Immature natural killer cell (primary cell): ENCODE measurements around the gene MYH11. TPM values are rescaled to one million over a fixed set of nuclear protein-coding genes. Genes with fewer than 3 reads are reported as not detected.
"Not testable (repeated sequence)": the region's sequence is repeated elsewhere in the genome, so short reads cannot be mapped to it uniquely, and the experiment has no call there.

Experiments
- DNase-seq, 3 donors: peaks; one replicate each; pipeline ENCODE4 v3.0.0; 2022; ENCODE audit warnings: mixed read lengths in 1 of 3
- H3K27ac Mint-ChIP-seq, 6 donors: one replicate each; pipeline ENCODE4 v1.8.0; 2020; ENCODE audit warnings: mixed read lengths in 6 of 6, mild to moderate bottlenecking in 5 of 6, inconsistent platforms in 4 of 6, moderate library complexity in 3 of 6
- H3K27me3 Mint-ChIP-seq, 3 donors: one replicate each; pipeline ENCODE4 v1.8.0; 2020 to 2021; ENCODE audit warnings: low read depth in 3 of 3, mild to moderate bottlenecking in 3 of 3, mixed read lengths in 3 of 3, moderate library complexity in 3 of 3, inconsistent platforms in 1 of 3
- H3K36me3 Mint-ChIP-seq, 3 donors: one replicate each; pipeline ENCODE4 v1.8.0; 2020; ENCODE audit warnings: mixed read lengths in 3 of 3, inconsistent platforms in 2 of 3, mild to moderate bottlenecking in 2 of 3
- H3K4me1 Mint-ChIP-seq, 2 donors: one replicate each; pipeline ENCODE4 v1.8.0; 2020; ENCODE audit warnings: inconsistent platforms in 2 of 2, mild to moderate bottlenecking in 2 of 2, mixed read lengths in 2 of 2, moderate library complexity in 1 of 2
- H3K4me3 Mint-ChIP-seq, 5 donors: one replicate each; pipeline ENCODE4 v1.8.0; 2020; ENCODE audit warnings: mild to moderate bottlenecking in 5 of 5, mixed read lengths in 5 of 5, inconsistent platforms in 3 of 5, moderate library complexity in 3 of 5
- H3K9me3 Mint-ChIP-seq, 6 donors: one replicate each; pipeline ENCODE4 v1.8.0; 2020; ENCODE audit warnings: mild to moderate bottlenecking in 6 of 6, mixed read lengths in 6 of 6, inconsistent platforms in 4 of 6, moderate library complexity in 3 of 6
- polyA plus RNA-seq, 3 donors: library from polyadenylated mRNA; unstranded; fragments of 300-500 nt; fragmentation: Illumina TruSeq; gene quantifications; one replicate each; pipeline ENCODE4 v1.2.3, GENCODE V29; 2021

Gene MYH11
- polyA plus RNA-seq, 3 donors from 2014 or later = 0.32 to 1.6 TPM; not detected in 1

DNA sequence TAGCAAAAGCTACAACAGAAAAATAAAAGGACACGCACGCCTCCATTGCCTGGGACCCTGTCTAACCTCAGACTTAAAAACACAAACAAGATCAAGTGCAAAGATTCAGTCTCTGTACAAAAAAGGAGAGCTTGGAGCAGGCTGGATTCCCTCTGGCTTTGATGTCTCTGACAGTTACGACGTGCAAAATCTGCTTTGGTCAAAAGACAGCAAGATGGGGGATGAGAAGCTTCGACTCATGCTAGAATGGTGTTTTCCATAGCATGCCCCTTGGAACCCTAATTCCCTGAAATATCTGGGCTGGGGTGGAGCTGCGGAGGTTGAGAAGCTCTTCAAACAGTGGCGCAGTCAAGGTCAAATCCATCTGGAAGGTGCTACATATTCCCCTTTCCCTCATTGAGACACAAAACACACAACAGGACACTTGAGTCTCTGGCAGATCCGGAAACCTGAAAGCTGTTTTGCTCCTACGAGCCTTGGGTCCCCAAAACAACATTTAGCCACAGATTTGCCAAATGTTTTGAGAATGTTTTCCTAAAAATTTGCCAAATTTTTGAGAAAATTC lies 9.1 kb downstream of the MYH11 start:
- no peaks in the 10 kb centered on the region for H3K36me3 Mint-ChIP-seq
- H3K9me3 Mint-ChIP-seq = no peaks in the 10 kb centered on the region
- peaks cover 0 to 7% (median 1%) of the 10 kb centered on the region in 3 donors for H3K27me3 Mint-ChIP-seq
- no peak overlapping the region for H3K27ac Mint-ChIP-seq
- H3K4me1 Mint-ChIP-seq = no peaks in the 10 kb centered on the region
- H3K4me3 Mint-ChIP-seq = no peak overlapping the region
- DNase-seq = no peak

DNA sequence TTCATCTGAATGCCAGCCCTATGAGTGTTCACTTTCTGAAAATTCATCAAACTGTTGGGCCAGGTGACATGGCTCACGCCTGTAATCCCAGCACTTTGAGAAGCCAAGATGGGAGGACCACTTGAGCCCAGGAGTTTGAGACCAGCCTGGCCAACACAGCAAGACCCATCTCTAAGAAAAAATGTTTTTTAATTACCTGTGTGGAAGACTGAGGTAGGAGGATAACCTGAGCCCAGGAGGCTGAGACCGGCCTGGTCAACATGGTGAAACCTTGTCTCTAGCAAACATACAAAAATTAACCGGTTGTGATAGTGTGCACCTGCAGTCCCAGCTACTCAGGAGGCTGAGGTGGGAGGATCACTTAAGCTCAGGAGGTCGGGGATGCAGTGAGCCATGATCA lies 10.3 kb downstream of the MYH11 start:
- no peaks in the 10 kb centered on the region for H3K4me1 Mint-ChIP-seq
- no peaks in the 10 kb centered on the region for H3K36me3 Mint-ChIP-seq
- no peak for DNase-seq
- H3K4me3 Mint-ChIP-seq = no peak overlapping the region
- peaks cover 2 to 7% (median 2%) of the 10 kb centered on the region in 3 donors for H3K27me3 Mint-ChIP-seq
- no peaks in the 10 kb centered on the region for H3K9me3 Mint-ChIP-seq
- H3K27ac Mint-ChIP-seq = no peak overlapping the region

DNA sequence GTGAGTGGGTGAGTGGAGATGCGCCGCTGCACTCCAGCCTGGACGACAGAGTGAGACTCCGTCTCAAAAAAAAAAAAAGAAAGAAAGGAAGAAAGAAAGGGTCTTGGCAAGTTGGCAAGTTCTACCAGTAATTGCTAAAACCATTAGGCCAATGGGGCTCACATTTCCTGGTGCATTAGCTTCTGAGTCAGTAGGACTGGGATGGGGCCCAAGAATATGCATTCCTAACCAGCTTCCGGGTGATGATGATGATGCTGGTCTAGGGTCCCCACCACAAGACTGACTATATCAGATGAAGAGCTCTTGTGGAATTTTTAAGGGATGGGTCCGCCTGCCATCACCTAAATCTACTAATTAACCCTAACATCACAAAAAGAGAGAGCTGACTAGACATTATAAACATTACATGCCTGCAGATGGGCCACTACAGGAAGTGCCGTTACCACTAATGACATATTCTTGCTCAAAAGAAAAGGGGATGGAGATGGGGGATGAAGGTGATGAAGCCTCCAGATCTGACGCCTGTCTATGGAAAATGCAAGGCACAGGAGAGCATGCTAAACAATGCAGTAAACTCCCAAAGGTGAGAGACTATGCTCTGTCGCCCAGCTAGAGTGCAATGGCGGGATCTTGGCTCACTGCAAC lies 13.1 kb downstream of the MYH11 start:
- no peak for DNase-seq
- Mint-ChIP-seq H3K36me3 (no peaks in the 10 kb centered on the region), H3K9me3 (no peaks in the 10 kb centered on the region), H3K27me3 (peaks cover 2 to 6% (median 4%) of the 10 kb centered on the region in 3 donors), H3K27ac (no peak overlapping the region), H3K4me1 (no peaks in the 10 kb centered on the region), H3K4me3 (no peak overlapping the region)

DNA sequence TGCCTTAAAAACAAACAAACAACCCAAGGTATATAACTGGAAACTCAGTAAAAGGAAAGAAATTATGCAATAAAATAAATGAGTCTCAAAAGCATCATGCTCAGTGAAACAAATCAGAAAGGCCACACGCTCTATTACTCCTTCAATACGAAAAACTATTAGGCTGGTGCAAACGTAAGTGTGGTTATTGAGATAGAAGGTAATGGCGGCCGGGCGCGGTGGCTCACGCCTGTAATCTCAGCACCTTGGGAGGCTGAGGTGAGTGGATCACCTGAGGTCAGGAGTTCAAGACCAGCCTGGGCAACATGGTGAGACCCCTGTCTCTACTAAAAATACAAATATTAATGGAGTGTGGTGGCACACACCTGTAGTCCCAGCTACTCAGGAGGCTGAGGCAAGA lies 17.6 kb downstream of the MYH11 start:
- not testable (repeated sequence) for H3K4me3 Mint-ChIP-seq, H3K27ac Mint-ChIP-seq, H3K36me3 Mint-ChIP-seq, H3K9me3 Mint-ChIP-seq, DNase-seq, H3K4me1 Mint-ChIP-seq, H3K27me3 Mint-ChIP-seq

DNA sequence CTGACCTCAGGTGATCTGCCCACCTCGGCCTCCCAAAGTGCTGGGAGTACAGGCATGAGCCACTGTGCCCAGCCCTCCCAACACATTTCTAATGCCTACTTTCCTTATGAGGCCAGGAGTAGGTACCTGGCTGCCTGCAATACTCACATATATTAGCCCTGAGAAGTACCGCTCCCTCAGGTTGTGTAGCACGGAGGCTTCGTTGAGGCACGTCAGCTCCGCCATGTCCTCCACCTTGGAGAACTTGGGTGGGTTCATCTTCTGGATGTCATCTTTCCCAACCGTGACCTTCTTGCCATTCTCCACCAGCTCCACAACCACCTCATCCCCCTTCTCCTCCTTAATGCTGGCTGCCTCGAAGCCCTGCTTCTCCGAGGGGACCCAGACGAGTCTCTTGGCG lies 19.1 kb downstream of the MYH11 start:
- DNase-seq = no peak
- Mint-ChIP-seq H3K27ac (no peak overlapping the region), H3K4me1 (no peaks in the 10 kb centered on the region), H3K27me3 (peaks cover 2 to 5% (median 4%) of the 10 kb centered on the region in 3 donors), H3K9me3 (no peaks in the 10 kb centered on the region), H3K36me3 (no peaks in the 10 kb centered on the region), H3K4me3 (no peak overlapping the region)

DNA sequence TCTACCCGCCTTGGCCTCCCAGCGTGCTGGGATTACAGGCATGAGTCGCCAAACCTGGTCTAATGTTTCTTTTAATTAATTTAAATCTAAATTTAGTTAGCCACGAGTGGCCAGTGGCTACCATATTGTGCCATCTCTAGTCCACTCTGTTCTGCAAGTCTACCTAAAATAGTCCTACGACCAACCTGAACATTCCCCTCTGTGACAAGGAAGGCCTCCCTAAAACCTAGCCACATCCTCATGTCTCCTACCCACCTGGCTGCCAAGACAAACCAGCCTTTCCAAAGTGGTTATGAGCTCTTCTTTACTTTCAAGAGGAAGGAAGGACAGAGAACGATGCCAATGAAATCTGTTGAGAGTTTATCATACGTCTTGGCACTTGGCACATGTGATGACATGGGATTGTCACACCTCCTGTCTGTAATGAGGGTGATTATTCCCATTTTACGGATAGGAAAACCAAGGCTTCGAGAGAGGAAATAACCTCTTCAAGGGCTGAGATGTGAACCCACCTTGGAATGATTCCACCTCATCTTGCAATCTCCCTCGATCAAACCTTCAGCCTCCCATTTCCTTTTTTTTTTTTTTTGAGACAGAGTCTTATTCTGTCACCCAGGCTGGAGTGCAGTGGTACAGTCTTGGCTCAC lies 19.7 kb downstream of the MYH11 start:
- H3K27me3 Mint-ChIP-seq = peaks cover 2 to 5% (median 4%) of the 10 kb centered on the region in 3 donors
- no peak for DNase-seq
- H3K27ac Mint-ChIP-seq = no peak overlapping the region
- H3K4me1 Mint-ChIP-seq = no peaks in the 10 kb centered on the region
- H3K4me3 Mint-ChIP-seq = no peak overlapping the region
- H3K9me3 Mint-ChIP-seq = no peaks in the 10 kb centered on the region
- H3K36me3 Mint-ChIP-seq = no peaks in the 10 kb centered on the region

DNA sequence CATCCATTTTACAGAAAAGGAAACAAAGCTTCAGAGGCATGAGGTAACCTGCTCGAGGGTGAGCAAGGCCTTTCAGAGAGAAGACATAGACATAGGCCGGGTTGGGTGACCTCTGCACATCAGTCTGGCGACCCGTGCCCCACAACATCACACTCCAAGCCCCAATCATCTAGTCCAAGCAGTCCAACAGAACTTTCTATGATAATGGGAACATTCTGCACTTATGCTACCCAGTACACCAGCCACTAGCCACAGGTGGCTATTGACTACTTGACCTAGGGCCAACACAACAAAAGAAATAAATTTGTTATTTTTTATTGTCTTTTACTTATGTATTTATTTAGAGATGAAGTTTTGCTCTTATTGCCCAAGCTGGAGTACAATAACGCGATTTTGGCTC lies 20.8 kb downstream of the MYH11 start:
- H3K4me3 Mint-ChIP-seq = no peak overlapping the region
- no peaks in the 10 kb centered on the region for H3K9me3 Mint-ChIP-seq
- DNase-seq = no peak

DNA sequence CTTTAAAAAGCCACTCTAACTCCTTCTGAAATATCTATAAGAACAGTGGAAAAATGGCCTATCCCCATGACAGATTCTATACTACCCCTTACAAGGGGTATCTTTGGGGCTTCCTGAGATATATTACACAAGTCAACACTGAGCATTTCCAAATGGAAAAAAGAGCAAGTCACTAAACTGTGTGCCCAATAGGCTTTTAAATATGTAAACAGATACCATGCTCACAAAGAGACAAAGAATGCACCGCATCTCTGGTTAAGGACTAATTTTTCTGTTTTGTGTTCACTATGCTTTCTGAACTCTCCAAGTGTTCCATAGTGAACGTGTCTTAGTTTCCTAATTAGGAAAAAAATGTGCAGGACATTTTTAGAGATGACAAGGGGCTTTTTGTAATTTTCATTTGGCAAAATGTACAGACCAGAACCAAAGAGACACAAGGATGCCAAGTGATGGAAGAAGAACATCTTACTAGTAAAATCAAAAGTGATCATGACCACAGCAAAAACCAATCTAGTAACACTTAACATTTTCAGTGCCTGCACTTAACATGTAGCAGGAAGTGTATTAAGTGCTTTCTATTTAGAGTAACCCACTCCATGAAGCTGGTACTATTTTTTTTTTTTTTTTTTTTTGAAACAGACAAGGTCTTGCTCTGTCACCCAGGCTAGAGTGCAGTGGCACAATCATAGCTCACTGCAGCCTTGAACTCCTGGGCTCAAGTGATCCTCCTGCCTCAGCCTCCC lies 21.5 kb downstream of the MYH11 start:
- H3K36me3 Mint-ChIP-seq = no peaks in the 10 kb centered on the region
- no peak for DNase-seq
- H3K4me3 Mint-ChIP-seq = no peak overlapping the region
- H3K27ac Mint-ChIP-seq = no peak overlapping the region
- no peaks in the 10 kb centered on the region for H3K9me3 Mint-ChIP-seq
- no peaks in the 10 kb centered on the region for H3K4me1 Mint-ChIP-seq
- peaks cover 1 to 4% (median 2%) of the 10 kb centered on the region in 3 donors for H3K27me3 Mint-ChIP-seq

More for the DNA sequence above, 20.8 kb downstream of the MYH11 start:
- Mint-ChIP-seq H3K4me1 (no peaks in the 10 kb centered on the region), H3K27me3 (peaks cover 1 to 4% (median 2%) of the 10 kb centered on the region in 3 donors), H3K27ac (no peak overlapping the region), H3K36me3 (no peaks in the 10 kb centered on the region)

DNA sequence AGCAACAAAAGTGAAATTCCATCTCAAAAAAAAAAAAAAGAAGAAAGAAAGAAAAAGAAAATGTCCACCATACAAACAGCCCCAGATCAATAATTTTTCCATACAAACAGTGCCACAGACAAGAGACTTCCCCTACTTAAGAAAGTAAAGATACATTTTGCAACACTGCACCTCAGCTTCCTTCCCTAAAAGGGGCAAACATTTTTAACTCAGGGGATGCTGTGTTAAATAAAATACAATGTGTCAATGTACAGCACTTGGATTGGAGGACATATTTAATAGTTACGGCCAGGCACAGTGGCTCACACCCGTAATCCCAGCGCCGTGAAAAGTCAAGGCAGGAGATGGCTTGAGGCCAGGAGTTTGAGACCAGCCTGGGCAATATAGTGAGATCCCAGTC lies 22.3 kb downstream of the MYH11 start:
- Mint-ChIP-seq H3K4me3 (no peak overlapping the region), H3K4me1 (no peaks in the 10 kb centered on the region), H3K27ac (no peak overlapping the region), H3K9me3 (no peaks in the 10 kb centered on the region), H3K36me3 (no peaks in the 10 kb centered on the region), H3K27me3 (peaks cover 1 to 4% (median 2%) of the 10 kb centered on the region in 3 donors)
- DNase-seq = no peak

DNA sequence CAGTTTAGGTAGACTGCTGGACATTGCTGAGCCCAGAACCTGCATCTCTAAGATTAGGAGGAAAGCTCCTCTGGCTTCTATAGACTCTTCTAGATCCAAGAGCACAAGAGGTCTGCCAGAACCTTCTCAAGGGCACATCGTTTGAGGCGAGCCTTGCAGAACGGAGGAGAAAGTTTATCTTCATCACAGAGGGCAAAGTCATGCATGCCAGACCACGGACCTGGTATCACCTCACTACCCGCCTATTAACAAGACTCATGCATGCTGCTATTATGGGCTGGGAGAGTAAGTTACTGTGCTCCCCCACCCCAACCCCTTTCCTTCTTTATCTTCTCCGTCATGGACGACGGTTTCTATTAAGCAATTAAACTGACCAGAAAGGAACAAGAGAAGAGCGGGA lies 23.3 kb downstream of the MYH11 start:
- Mint-ChIP-seq H3K4me1 (no peaks in the 10 kb centered on the region), H3K27me3 (peaks cover 0 to 4% (median 1%) of the 10 kb centered on the region in 3 donors), H3K36me3 (no peaks in the 10 kb centered on the region), H3K4me3 (no peak overlapping the region), H3K9me3 (no peaks in the 10 kb centered on the region), H3K27ac (no peak overlapping the region)
- no peak for DNase-seq

DNA sequence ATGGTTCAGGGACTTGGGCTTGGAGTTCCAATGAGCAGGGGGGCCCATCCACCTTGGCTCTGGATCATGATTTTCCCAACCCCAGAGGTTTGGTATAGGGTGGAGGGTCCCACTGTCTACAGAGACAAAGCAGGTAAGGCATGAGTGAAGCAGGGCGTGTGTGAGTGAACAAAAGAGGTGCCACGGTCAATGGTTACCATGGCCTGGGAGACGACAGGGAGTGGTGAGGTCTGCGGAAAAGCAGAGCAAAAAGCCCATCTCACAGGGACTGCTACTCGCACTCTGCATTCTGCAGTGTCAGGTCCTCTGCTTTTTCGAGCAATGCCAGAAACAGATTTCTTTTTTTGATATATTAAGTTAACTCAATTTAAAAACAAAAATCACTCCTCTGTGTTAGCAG lies 24.6 kb downstream of the MYH11 start:
- H3K27ac Mint-ChIP-seq = no peak overlapping the region
- no peaks in the 10 kb centered on the region for H3K9me3 Mint-ChIP-seq
- no peaks in the 10 kb centered on the region for H3K36me3 Mint-ChIP-seq
- H3K4me1 Mint-ChIP-seq = no peaks in the 10 kb centered on the region
- DNase-seq = no peak
- H3K27me3 Mint-ChIP-seq = peaks cover 0 to 4% (median 1%) of the 10 kb centered on the region in 3 donors
- H3K4me3 Mint-ChIP-seq = no peak overlapping the region

DNA sequence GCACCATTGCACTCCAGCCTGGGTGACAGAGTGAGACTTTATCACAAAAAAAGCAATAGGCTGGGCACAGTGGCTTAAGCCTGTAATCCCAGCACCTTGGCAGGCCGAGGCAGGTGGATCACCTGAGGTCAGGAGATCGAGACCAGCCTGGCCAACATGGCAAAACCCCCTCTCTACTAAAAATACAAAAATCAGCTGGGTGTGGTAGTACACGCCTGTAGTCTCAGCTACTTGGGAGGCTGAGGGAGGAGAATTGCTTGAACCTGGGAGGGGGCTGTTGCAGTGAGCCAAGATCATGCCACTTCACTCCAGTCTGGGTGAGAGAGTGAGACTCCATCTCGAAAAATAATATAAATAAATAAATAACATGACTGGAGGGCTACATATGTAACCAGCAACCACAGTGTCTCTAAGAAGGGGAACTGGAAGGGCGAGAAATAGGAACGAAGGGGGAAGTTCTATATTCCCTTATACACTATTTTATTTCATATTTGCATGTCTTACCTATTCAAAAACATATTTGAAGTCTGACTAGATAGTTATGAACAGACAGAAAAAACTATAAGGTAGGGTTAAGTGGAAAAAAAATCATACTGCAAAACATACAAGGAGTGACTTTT lies 25.9 kb downstream of the MYH11 start:
- no peak overlapping the region for H3K4me3 Mint-ChIP-seq

DNA sequence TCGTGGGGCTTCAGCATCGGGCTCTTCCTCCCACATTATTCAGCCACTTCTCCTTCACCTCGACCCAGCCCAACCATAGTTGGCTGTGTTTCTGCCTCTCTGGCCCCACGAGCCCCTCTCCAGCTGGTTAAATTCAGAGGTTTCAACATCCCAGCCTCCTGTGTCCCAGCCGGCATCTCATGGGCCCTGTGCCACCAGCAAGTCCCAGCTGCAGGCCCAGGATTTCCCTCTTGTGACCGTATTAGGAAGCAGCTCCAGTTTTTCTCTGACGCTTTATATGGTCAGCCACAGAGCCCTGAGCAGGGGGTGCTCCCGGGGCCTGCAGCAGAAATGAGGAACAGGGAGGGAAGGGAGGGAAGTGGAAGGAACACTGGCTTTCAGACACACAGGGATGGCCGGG lies 27.4 kb downstream of the MYH11 start:
- no peaks in the 10 kb centered on the region for H3K4me1 Mint-ChIP-seq
- no peaks in the 10 kb centered on the region for H3K36me3 Mint-ChIP-seq
- no peak overlapping the region for H3K4me3 Mint-ChIP-seq
- no peak overlapping the region for H3K27ac Mint-ChIP-seq
- DNase-seq = no peak
- H3K9me3 Mint-ChIP-seq = no peaks in the 10 kb centered on the region
- H3K27me3 Mint-ChIP-seq = peaks cover 0 to 5% (median 3%) of the 10 kb centered on the region in 3 donors

More for the DNA sequence above, 25.9 kb downstream of the MYH11 start:
- DNase-seq = no peak
- peaks cover 0 to 4% (median 3%) of the 10 kb centered on the region in 3 donors for H3K27me3 Mint-ChIP-seq
- H3K4me1 Mint-ChIP-seq = no peaks in the 10 kb centered on the region
- H3K27ac Mint-ChIP-seq = no peak overlapping the region
- H3K9me3 Mint-ChIP-seq = no peaks in the 10 kb centered on the region
- no peaks in the 10 kb centered on the region for H3K36me3 Mint-ChIP-seq
